Endometrial microvascular endothelial cells (primary cell): Measurements from ENCODE around the gene ITFG2. TPM values are rescaled to one million over a fixed set of nuclear protein-coding genes. Genes with fewer than 3 reads are reported as not detected.

Experiments used
- in situ Hi-C: cut with HindIII; loops from 2 replicates; pipeline ENCODE4 v1.10.0; 2017; ENCODE audit warnings: low sequenced_read_pairs, low pct_unique_long_range_greater_than_20kb; ENCODE audit errors: inconsistent ontology term
- total RNA-seq: library from RNA; depleted of rRNA; stranded (reverse); fragments of >200 nt; gene quantifications from one replicate; pipeline ENCODE4 v1.2.3, GENCODE V29; 2015; ENCODE audit errors: inconsistent ontology term

Gene ITFG2
- total RNA-seq, 1 donor from 2014 or later: 34.1 TPM

- in situ Hi-C loops: no loop called here
These were observed 12.1 kb downstream of the ITFG2 start for GRCh38 chr12:2824541-2824940.

- in situ Hi-C loops: no loop called here
These were observed 12.7 kb downstream of the ITFG2 start for GRCh38 chr12:2825132-2825531.

GRCh38 chr12:2826036-2826435 is 13.6 kb downstream of the ITFG2 start:
- in situ Hi-C loops: no loop called here

GRCh38 chr12:2826721-2827515 is 14.4 kb downstream of the ITFG2 start:
- in situ Hi-C loops: no loop called here

- in situ Hi-C loops: no loop called here
These were observed 16.8 kb downstream of the ITFG2 start for GRCh38 chr12:2829275-2829674.

- in situ Hi-C loops: no loop called here
These were observed 20.2 kb downstream of the ITFG2 start for GRCh38 chr12:2832550-2833127.

GRCh38 chr12:2833327-2833726 is 20.9 kb downstream of the ITFG2 start:
- in situ Hi-C loops: no loop called here

- in situ Hi-C loops: no loop called here
These were observed 21.3 kb downstream of the ITFG2 start for GRCh38 chr12:2833810-2834209.

GRCh38 chr12:2834581-2835491 is 22.4 kb downstream of the ITFG2 start, which contains the start of gene NRIP2:
TSS of gene NRIP2 (minus strand) at chr12:2835035. CDS start at chr12:2834983, 52 bp downstream.
- in situ Hi-C loops: no loop called here

- in situ Hi-C loops: no loop called here
These were observed 23.4 kb downstream of the ITFG2 start for GRCh38 chr12:2835691-2836403.

GRCh38 chr12:2836574-2836973 is 24.1 kb downstream of the ITFG2 start:
- in situ Hi-C loops: no loop called here

- in situ Hi-C loops: no loop called here
These were observed 28.7 kb downstream of the ITFG2 start for GRCh38 chr12:2841056-2841650.

GRCh38 chr12:2842948-2843347 is 30.5 kb downstream of the ITFG2 start:
- in situ Hi-C loops: no loop called here

GRCh38 chr12:2844786-2845185 is 32.3 kb downstream of the ITFG2 start:
- in situ Hi-C loops: no loop called here

- in situ Hi-C loops: no loop called here
These were observed 32.8 kb downstream of the ITFG2 start for GRCh38 chr12:2845280-2845679.

- in situ Hi-C loops: no loop called here
These were observed 39.5 kb downstream of the ITFG2 start for GRCh38 chr12:2851931-2852330.

- in situ Hi-C loops: no loop called here
These were observed 41.2 kb downstream of the ITFG2 start for GRCh38 chr12:2853626-2854025.

- in situ Hi-C loops: no loop called here
These were observed 42.4 kb downstream of the ITFG2 start for GRCh38 chr12:2854669-2855453.
